Mucosa of descending colon (tissue), 3 donors: ENCODE results near the gene PHB1. TPM values are rescaled to one million over a fixed set of nuclear protein-coding genes. Genes with fewer than 3 reads are reported as not detected.

Source experiments
- ATAC-seq: fragments of 200-7000 bp; cut with Tn5 transposase; one replicate; pipeline ENCODE4 v1.9.1; 2020; ENCODE audit warnings: mild to moderate bottlenecking, moderate library complexity
- DNase-seq, 3 donors: peaks; one replicate each; pipeline ENCODE4 v3.0.0-alpha.2; 2020
- H3K36me3 ChIP-seq: fragments of 200-600 bp; one replicate; pipeline ENCODE4 v1.8.0; 2021; ENCODE audit warnings: low read depth, mild to moderate bottlenecking
- H3K4me1 ChIP-seq: fragments of 200-600 bp; one replicate; pipeline ENCODE4 v1.8.0; 2021; ENCODE audit warnings: low read depth, mild to moderate bottlenecking
- H3K4me3 ChIP-seq: fragments of 200-600 bp; one replicate; pipeline ENCODE4 v1.8.0; 2021; ENCODE audit warnings: mild to moderate bottlenecking
- H3K9me3 ChIP-seq: fragments of 200-600 bp; one replicate; pipeline ENCODE4 v1.8.0; 2021; ENCODE audit warnings: mild to moderate bottlenecking
- CTCF ChIP-seq: fragments of 200-600 bp; IDR thresholded peaks from one replicate; pipeline ENCODE4 v1.8.0; 2022; ENCODE audit warnings: antibody characterized with exemption, mild to moderate bottlenecking
- intact Hi-C, 2 donors: fragments of 100-400 bp; cut with DNase I in 1 of 2; cut with micrococcal nuclease in 1 of 2; formaldehyde crosslinking; loops; one replicate each; pipeline versions ENCODE4 v1.11.0 to v1.11.1; 2022; cut with DNase I, micrococcal nuclease
- total RNA-seq, 3 donors: library from RNA; stranded (reverse); fragmentation: NEBNext Ultra II Directional in 2 of 3; extraction: Animal tissue kit (Norgen Biotek cat#: 25700) in 2 of 3; gene quantifications; one replicate each; pipeline versions ENCODE4 v1.2.1 to v1.2.4, GENCODE V29; 2021 to 2023
- donor health status: DM: no; HTN: no; CAD: no; lungs with moderate emphysema.
- donor health status: DM: no; HTN: no; CAD: no.
- donor health status: DM: no; HTN: yes; CAD: no.

Gene PHB1
- total RNA-seq, 3 donors from 2014 or later: 173 to 227 (median 216) TPM

DNA sequence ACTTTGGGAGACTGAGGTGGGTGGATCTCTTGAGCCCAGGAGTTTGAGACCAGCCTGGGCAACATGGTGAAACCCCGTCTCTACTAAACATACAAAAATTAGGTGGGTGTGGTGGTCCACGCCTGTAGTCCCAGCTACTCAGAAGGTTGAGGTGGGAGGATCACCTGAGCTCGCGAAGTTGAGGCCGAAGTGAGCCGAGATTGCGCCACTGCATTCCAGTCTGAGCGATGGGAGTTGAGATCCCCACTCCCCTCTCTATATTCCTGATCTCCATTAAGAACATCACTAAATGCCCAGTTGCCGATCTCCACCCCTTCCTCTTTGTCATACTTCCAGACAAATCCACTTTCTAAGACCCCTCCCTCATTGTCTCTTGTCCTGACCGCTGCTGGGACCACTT is 28.3 kb downstream of the PHB1 start:
- intact Hi-C loops: no loop called here
- DNase-seq (no peak), ATAC-seq (no peak)
- TF ChIP-seq CTCF: no peak
- Histone ChIP-seq H3K4me1 (peaks cover 7% of the 10 kb centered on the region), H3K36me3 (no peaks in the 10 kb centered on the region), H3K4me3 (no peak overlapping the region), H3K9me3 (no peaks in the 10 kb centered on the region)

DNA sequence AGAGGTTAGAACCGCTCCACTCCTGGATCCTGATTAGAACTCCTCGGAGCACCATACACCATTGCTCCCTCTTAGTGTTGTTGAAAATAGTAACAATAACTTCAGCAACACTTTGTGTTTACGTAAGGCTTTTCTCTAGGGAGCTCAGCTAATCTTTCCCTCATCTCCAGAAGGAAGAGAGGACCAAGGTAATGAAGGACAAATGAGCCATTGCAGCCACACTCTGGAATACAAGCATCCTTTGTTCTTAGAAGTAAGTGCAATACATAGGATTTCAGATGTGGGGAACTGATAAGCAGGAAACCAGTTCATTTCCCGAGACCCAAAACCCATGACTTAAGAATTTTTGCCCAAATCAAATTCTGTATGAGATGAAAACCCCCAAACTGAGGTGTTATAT is 29.7 kb downstream of the PHB1 start:
- no peak for TF ChIP-seq CTCF
- intact Hi-C loops: no loop called here
- ATAC-seq (no peak), DNase-seq (no peak)
- H3K36me3 ChIP-seq: no peaks in the 10 kb centered on the region
- no peaks in the 10 kb centered on the region for H3K4me1 ChIP-seq
- no peak overlapping the region for H3K4me3 ChIP-seq
- no peaks in the 10 kb centered on the region for H3K9me3 ChIP-seq

DNA sequence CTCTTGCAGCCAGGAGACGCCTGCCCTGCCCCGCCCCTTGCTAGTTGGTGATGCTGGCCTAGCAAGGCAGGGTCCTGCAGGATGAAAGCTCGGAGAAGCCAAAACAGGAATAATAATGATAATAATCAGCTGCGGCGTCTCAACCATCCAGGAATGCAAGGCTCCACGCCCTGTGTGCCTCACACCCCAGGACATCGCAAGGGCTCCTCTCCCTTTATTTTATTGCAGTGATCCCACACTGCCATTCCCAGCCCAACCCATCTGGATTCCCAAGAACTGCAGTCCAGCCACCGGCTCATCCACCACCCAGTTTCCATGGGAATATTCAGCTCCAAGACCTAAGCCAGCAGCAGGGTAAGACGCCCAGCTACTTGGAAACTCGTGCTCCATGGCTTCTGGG is 31.6 kb downstream of the PHB1 start:
- H3K4me3 ChIP-seq: no peak overlapping the region
- intact Hi-C loops: no loop called here
- DNase-seq (no peak), ATAC-seq (no peak)
- TF ChIP-seq CTCF: no peak
- no peaks in the 10 kb centered on the region for H3K4me1 ChIP-seq
- no peaks in the 10 kb centered on the region for H3K9me3 ChIP-seq
- H3K36me3 ChIP-seq: no peaks in the 10 kb centered on the region

- intact Hi-C loops: no loop called here
- ATAC-seq (no peak), DNase-seq (no peak)
- Histone ChIP-seq H3K36me3 (no peaks in the 10 kb centered on the region), H3K4me3 (no peak overlapping the region), H3K4me1 (no peaks in the 10 kb centered on the region), H3K9me3 (no peaks in the 10 kb centered on the region)
- TF ChIP-seq CTCF: no peak
Measured at GRCh38 chr17:49382556-49382955, 32.1 kb downstream of the PHB1 start.

- no peak for DNase-seq
- H3K4me1 ChIP-seq: no peaks in the 10 kb centered on the region
Measured at GRCh38 chr17:49381793-49382192, 32.9 kb downstream of the PHB1 start.

More at GRCh38 chr17:49381793-49382192, 32.9 kb downstream of the PHB1 start:
- Histone ChIP-seq H3K9me3 (no peaks in the 10 kb centered on the region), H3K4me3 (no peak overlapping the region), H3K36me3 (no peaks in the 10 kb centered on the region)
- intact Hi-C loops: no loop called here
- no peak for ATAC-seq
- TF ChIP-seq CTCF: no peak
